ENCODE results near the gene ZMIZ1.

DNA sequence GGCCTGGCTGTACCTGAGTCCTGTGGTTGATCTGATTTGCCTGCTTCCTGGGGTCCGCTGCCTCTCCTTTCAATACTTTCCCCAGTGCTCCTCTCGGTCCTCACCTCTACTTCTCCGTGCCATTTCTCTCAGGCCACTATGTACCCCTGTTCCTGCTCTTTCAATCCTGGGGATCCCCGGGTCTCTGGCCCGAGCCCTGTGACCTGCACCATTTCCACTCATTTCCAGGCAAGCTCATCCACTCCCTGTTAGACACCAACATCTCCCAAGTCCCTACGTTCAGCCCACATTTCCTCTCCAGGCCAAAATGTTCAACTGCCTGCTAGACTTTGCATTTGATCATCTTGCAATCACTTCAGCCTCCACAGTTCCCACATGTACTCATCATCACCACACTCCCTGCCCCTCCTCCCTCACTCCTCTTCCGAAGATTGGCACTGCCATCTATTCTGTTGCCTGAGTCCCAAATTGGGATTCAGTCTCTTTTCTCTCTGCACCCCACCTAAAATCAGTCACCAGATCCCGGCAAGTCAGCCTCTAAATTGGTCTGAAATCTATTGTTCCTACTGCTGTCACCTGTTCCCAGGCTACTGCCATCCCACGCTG, 34.4 kb upstream of the ZMIZ1 start:
- TF ChIP-seq CTCF (IDR thresholded peaks at IDR 0.05) (no peak), EP300 (IDR thresholded peaks at IDR 0.05) (no peak), POLR2A (IDR thresholded peaks at IDR 0.05) (no peak)
